ENCODE measurements around the gene SCAF1.
A peak's percentile ranks its signal among the peaks of the same experiment; 100 is the strongest.

Gene SCAF1

GRCh38 chr19:49658566-49659442, 16.8 kb downstream of the SCAF1 start:
- Histone ChIP-seq H3K27ac (peak overlapping the region in 1 of 21 experiments; percentile 35), H3K4me3 (no peak overlapping the region)

- H3K27ac ChIP-seq, result no peak overlapping the region
- H3K4me3 ChIP-seq, result no peak overlapping the region
These were observed 18.4 kb downstream of the SCAF1 start for GRCh38 chr19:49660338-49660961.

- H3K27ac ChIP-seq, result no peak overlapping the region
- no peak overlapping the region for H3K4me3 ChIP-seq
These were observed 20.0 kb downstream of the SCAF1 start for GRCh38 chr19:49662011-49662410.

DNA sequence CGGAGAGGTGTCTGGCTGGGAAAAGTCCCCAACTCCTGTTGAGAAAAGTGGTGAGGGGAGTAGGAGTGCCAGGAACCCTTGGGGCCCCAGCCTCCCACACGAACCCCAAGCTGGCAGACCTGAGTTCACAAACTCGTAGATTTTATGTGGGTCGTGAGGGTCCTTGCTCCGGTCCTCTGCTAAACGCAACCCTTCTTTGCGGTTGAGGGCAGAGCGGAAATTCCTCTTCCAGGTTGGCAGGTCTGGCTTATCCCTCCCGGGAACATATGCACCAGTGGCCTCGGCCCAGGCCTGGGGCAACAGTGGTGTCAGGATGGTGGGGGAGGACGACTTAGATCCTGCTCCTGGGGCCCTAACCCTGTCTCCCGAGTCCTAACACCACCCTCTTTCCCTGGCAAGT, 21.2 kb downstream of the SCAF1 start:
- Histone ChIP-seq H3K4me3 (peak overlapping the region in 2 of 7 experiments; percentile 84 to 87), H3K27ac (peak overlapping the region in 15 of 21 experiments; percentile 11 to 95 (median 85))

- H3K4me3 ChIP-seq, result peak overlapping the region; percentile 47 to 87 (median 78)
These were observed 22.4 kb downstream of the SCAF1 start for GRCh38 chr19:49664171-49665035.

DNA sequence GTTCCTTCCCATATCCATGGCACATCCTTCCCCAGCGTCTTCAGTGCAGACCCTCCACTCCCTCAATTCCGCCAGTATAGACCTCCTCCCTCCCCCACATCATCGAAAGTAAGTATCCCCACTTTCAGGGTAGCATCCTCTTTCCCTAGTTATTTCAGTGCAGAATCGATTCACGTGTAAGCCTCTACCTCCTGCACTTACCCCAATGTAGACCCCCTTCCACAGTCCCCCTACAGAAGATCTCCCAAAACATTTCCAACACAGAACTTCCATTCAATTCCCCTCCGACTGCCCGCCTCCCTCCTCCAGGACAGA, 23.0 kb downstream of the SCAF1 start:
- H3K4me3 ChIP-seq, result peak overlapping the region; percentile 47 to 87 (median 78)
- peak overlapping the region; percentile 58 to 95 (median 84) for H3K27ac ChIP-seq

More at GRCh38 chr19:49664171-49665035, 22.4 kb downstream of the SCAF1 start:
- peak overlapping the region; percentile 58 to 95 (median 84) for H3K27ac ChIP-seq

- H3K4me3 ChIP-seq, result peak within 1 kb of the TSS; percentile 47 to 87 (median 78)
- peak within 1 kb of the TSS; percentile 58 to 95 (median 84) for H3K27ac ChIP-seq
These were observed 23.5 kb downstream of the SCAF1 start, which contains the start of the genes BCL2L12 and IRF3 for GRCh38 chr19:49665351-49666119. Gene BCL2L12, plus strand, starts transcription at chr19:49665933. Its CDS starts 760 bp downstream, at chr19:49666693. Gene IRF3, minus strand, starts transcription at chr19:49665857. Its CDS starts 1,019 bp downstream, at chr19:49664838.

DNA sequence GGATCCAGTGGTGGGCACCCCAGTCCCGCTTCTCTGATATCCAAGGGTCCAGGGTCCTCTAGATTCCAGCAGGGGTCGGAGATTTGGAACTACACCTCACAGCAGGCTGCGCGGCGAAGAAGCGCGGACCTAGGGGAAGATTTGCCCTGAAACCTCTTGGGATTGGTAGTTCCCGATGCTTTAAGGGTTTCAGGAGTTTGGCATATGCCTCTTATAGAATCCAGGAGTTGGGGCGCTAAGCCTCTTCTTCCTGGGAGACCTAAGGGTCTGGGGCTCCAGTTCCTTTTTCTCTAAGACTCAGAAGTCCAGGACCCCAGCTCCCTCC, 24.1 kb downstream of the SCAF1 start:
- Histone ChIP-seq H3K27ac (peak overlapping the region in 20 of 21 experiments; percentile 50 to 95 (median 84)), H3K4me3 (peak overlapping the region; percentile 47 to 87 (median 78))

- H3K27ac ChIP-seq, result no peak overlapping the region
- no peak overlapping the region for H3K4me3 ChIP-seq
These were observed 25.5 kb downstream of the SCAF1 start for GRCh38 chr19:49667473-49667872.

GRCh38 chr19:49669516-49669915, 27.5 kb downstream of the SCAF1 start:
- no peak overlapping the region for H3K4me3 ChIP-seq

GRCh38 chr19:49672131-49672919, 30.3 kb downstream of the SCAF1 start:
- Histone ChIP-seq H3K27ac (peak overlapping the region in 3 of 21 experiments; percentile 44 to 47 (median 46)), H3K4me3 (no peak overlapping the region)

More at GRCh38 chr19:49669516-49669915, 27.5 kb downstream of the SCAF1 start:
- no peak overlapping the region for H3K27ac ChIP-seq

- Histone ChIP-seq H3K4me3 (peak overlapping the region; percentile 4 to 33 (median 17)), H3K27ac (peak overlapping the region; percentile 79 to 98 (median 94))
These were observed 34.3 kb downstream of the SCAF1 start for GRCh38 chr19:49676136-49676783.

- peak overlapping the region; percentile 68 to 99 (median 93) for H3K4me3 ChIP-seq
These were observed 34.8 kb downstream of the SCAF1 start for GRCh38 chr19:49676784-49677230.

GRCh38 chr19:49677231-49677900, 35.4 kb downstream of the SCAF1 start, which contains the start of gene PRMT1:
Gene PRMT1, plus strand, starts transcription at chr19:49677271. Its CDS starts 10 bp downstream, at chr19:49677281.
- H3K4me3 ChIP-seq, result peak within 1 kb of the TSS; percentile 68 to 99 (median 93)

More at GRCh38 chr19:49676784-49677230, 34.8 kb downstream of the SCAF1 start:
- peak overlapping the region; percentile 81 to 98 (median 96) for H3K27ac ChIP-seq

DNA sequence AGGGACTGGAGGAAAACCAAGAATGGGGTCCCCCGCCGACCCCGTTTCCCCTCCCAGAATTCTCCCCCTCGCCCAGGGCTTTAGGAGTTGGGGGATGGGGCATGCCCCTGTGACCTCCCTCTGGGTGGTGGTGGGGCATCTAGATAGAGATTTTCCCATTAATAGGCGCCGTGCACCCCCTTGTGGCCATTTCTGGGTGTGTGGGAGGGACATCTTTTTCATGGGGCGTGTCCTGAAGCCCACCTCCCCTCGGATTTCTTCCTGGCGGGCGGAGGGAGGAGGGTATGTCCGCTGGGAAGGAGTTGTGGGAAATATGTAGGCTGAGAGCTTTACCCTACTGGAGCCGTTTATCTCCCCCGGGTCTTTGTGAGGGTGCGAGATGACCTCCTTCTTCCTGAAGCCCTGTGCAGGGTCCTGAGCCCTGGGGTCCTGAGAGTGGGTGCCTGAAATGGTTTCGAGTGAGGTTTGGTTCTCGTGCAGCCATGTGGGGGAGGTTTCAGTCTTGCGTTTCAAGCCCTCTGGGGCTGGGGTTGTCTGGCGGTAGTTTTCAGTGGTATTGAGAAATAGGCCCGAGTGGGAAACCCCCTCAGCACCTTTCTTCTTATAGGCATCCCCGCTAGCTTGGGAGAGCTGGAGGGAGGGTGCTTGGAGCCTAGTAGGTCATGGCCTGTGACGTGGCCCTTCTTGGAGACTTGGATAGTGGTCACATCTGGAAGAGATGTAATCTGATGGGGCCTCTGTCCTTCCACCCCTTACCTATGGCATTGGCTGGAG, 36.1 kb downstream of the SCAF1 start:
- peak overlapping the region; percentile 68 to 99 (median 93) for H3K4me3 ChIP-seq
- peak overlapping the region; percentile 81 to 98 (median 95) for H3K27ac ChIP-seq

More at GRCh38 chr19:49677231-49677900, 35.4 kb downstream of the SCAF1 start, which contains the start of gene PRMT1:
- H3K27ac ChIP-seq, result peak within 1 kb of the TSS; percentile 81 to 98 (median 96)
